Activated naive CD4-positive, alpha-beta T cell treated with anti-CD3 and anti-CD28 coated beads, Interleukin-2, amount 50 U/mL, for 72 hours (primary cell): ENCODE data around the gene NHEJ1. TPM values are rescaled to one million over a fixed set of nuclear protein-coding genes. Genes with fewer than 3 reads are reported as not detected.

Experiments
- ATAC-seq, 2 donors: fragments of 150-1000 bp; cut with Tn5 transposase; 2 replicates each; pipeline ENCODE4 v1.10.0; 2021; ENCODE audit warnings: mild to moderate bottlenecking in 2 of 2, moderate library complexity in 2 of 2
- DNase-seq, 2 donors: peaks; one replicate each; pipeline ENCODE4 v3.0.0; 2021 to 2022; ENCODE audit warnings: low spot score in 2 of 2
- H3K27ac Mint-ChIP-seq, 2 donors: one replicate each; pipeline ENCODE4 v1.8.0; 2022; ENCODE audit warnings: mild to moderate bottlenecking in 2 of 2, mixed read lengths in 2 of 2
- H3K36me3 Mint-ChIP-seq, 2 donors: one replicate each; pipeline ENCODE4 v1.8.0; 2022; ENCODE audit warnings: mixed read lengths in 2 of 2
- H3K9me3 Mint-ChIP-seq, 2 donors: one replicate each; pipeline ENCODE4 v1.8.0; 2022; ENCODE audit warnings: mixed read lengths in 2 of 2
- total RNA-seq, 2 donors: library from RNA; stranded (reverse); gene quantifications; one replicate each; pipeline ENCODE4 v1.2.3, GENCODE V29; 2022

NHEJ1 gene
- total RNA-seq, 2 donors from 2014 or later: 20.9 to 25.0 TPM

DNA sequence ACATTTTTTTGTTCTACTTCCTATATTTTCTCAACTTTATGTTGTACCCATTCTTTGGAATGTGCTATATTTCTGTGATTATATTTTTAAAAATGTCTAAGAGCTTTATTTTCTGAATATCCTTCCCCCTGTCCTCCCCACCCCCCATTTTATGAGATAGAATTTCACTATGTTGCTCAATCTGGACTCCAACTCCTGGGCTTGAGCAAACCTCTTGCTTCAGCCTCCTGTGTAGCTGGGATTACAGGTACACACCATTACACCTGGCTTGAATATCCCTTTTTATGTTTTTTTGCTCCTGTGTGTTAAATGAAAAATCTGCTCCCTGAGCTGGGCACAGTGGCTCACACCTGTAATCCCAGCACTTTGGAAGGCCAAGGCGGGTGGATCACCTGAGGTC lies 36.8 kb upstream of the NHEJ1 start:
- ATAC-seq (no peak), DNase-seq (no peak)
- no peaks in the 10 kb centered on the region for H3K9me3 Mint-ChIP-seq
- H3K27ac Mint-ChIP-seq: no peak overlapping the region
- peaks cover 0 to 7% of the 10 kb centered on the region in 2 donors for H3K36me3 Mint-ChIP-seq

DNA sequence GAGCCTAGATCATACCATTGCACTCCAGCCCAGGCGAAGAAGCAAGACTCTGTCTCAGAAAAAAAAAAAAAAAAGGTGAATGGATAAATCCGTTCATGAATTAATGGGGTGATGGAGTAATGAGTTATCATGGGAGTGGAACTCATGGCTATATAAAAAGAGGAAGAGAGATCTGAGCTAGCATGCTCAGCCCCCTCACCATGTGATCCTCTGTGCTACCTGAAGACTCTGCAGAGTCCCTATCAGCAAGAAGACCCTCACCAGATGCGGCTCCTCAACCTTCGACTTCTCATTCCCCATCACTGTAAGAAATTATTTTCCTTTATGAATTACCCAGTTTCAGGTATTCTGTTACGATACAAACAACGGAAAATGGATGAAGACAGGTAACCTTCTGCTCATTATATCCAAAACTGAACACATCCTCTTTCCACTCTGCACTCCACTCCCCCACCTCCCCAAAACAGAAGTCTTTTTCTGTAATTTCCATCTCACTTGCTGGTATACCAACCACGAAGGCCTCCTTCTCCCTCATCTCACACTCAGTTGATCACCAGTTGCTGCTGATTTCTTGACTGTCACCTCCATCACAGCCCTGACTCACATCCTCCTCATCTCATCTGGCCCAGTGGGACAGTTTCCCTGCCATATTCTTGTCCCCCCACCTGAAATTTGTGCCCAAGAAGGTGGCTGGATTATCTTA lies 26.3 kb upstream of the NHEJ1 start:
- Mint-ChIP-seq H3K27ac (peak overlapping the region; percentile 38 to 58), H3K9me3 (no peaks in the 10 kb centered on the region), H3K36me3 (peaks cover 5 to 16% of the 10 kb centered on the region in 2 donors)
- ATAC-seq (peak; percentile 94 to 96), DNase-seq (peak; percentile 19 to 51)

DNA sequence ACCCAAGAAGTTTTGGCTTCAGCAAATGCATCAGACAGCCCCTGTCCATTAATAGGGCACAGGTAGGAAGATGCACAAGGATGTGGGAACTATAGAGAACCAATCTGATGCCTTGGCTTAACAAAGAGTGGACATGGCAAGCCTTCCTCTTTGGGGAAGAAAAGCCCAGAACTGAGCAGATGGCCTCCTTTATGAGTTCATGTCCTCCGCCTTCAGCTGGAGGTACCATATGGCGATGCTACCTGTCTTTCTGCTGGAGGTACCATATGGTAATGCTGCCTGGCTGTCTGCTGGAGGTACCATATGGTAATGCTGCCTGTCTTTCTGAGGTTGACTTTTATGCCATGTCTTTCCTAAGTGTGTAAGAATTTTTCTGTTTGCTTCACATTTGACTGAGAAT lies 23.5 kb upstream of the NHEJ1 start:
- Mint-ChIP-seq H3K27ac (no peak overlapping the region), H3K36me3 (peaks cover 13 to 34% of the 10 kb centered on the region in 2 donors), H3K9me3 (no peaks in the 10 kb centered on the region)
- ATAC-seq (no peak), DNase-seq (no peak)

DNA sequence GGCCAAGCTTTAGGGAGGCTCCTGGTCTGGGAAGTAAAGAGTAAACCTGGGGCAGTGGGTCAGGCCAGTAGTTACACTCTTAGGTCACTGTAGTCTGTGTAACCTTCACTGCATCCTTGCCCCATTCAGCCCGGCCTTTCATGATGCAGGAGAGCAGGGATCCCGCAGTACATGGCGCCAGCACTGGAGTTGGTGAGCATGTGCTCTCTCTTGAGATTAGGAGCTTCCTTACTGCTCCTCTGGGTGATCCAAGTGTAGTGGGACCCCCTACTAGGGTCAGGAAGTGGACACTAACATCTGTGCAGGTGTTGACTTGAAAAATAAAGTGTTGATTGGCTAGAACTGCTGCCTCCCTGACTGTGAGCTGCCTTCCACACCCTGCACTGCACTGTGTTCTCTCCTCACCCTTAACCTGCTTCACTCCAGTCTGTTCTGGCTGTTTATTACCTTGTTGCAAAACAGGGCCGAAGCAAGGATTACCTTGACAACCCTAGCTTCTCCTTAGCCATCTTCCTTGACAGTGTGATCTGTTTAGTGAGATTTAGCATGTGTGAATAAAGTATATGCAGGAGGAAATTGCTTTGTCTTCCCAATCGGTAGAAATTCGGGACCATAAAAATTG lies 22.6 kb upstream of the NHEJ1 start:
- no peaks in the 10 kb centered on the region for H3K9me3 Mint-ChIP-seq
- ATAC-seq (no peak), DNase-seq (no peak)
- peak overlapping the region; percentile 64 to 88 for H3K27ac Mint-ChIP-seq
- H3K36me3 Mint-ChIP-seq: peaks cover 20 to 41% of the 10 kb centered on the region in 2 donors

DNA sequence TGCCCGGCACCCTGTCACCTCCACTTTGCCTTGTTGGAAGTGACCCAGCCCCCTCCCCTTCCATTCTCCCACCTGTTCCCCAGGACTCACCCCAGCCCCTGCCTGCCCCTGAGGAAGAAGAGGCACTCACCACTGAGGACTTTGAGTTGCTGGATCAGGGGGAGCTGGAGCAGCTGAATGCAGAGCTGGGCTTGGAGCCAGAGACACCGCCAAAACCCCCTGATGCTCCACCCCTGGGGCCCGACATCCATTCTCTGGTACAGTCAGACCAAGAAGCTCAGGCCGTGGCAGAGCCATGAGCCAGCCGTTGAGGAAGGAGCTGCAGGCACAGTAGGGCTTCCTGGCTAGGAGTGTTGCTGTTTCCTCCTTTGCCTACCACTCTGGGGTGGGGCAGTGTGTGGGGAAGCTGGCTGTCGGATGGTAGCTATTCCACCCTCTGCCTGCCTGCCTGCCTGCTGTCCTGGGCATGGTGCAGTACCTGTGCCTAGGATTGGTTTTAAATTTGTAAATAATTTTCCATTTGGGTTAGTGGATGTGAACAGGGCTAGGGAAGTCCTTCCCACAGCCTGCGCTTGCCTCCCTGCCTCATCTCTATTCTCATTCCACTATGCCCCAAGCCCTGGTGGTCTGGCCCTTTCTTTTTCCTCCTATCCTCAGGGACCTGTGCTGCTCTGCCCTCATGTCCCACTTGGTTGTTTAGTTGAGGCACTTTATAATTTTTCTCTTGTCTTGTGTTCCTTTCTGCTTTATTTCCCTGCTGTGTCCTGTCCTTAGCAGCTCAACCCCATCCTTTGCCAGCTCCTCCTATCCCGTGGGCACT lies 21.9 kb upstream of the NHEJ1 start:
- H3K36me3 Mint-ChIP-seq: peaks cover 23 to 44% of the 10 kb centered on the region in 2 donors
- no peaks in the 10 kb centered on the region for H3K9me3 Mint-ChIP-seq
- peak in 1 of 2 donors; percentile 23 for DNase-seq
- H3K27ac Mint-ChIP-seq: peak overlapping the region; percentile 64 to 93
- ATAC-seq: peak in 1 of 2 donors; percentile 21

DNA sequence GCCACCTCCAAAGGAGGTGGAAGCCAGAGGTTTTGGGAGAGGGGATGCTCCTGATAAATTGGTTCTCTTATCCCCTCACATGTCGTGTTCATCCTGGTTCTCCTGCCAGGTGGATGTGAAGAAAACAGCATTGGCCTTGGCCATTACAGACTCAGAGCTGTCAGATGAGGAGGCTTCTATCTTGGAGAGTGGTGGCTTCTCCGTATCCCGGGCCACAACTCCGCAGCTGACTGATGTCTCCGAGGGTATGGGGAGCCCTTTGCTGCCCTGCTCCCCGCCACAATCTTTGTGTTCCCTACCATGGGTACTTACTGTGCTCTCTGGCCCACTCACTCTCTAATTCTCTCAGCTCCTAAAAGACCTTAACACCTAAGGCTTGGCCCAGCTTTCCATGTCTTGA lies 20.9 kb upstream of the NHEJ1 start:
- peak overlapping the region in 1 of 2 donors; percentile 93 for H3K27ac Mint-ChIP-seq
- H3K36me3 Mint-ChIP-seq: peaks cover 30 to 50% of the 10 kb centered on the region in 2 donors
- no peak for ATAC-seq
- H3K9me3 Mint-ChIP-seq: no peaks in the 10 kb centered on the region
- no peak for DNase-seq

DNA sequence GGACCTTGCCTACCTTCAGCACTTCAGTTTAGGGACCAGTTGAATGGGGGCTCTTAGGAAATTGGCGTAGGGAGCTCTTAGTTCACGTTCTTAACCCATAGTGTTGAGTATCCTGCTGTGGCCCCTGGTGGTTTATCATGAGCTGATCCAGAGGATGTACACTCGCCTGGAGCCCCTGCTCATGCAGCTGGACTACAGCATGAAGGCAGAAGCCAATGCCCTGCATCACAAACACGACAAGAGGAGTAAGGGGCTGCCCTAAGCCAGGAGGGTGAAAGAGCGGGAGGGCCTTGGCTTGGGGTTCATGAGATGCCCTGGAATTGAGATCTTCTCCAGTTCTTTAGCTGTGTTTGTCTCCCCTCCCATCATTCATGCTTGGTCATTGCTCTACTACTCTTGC lies 20.3 kb upstream of the NHEJ1 start:
- Mint-ChIP-seq H3K27ac (peak overlapping the region; percentile 16 to 93), H3K9me3 (no peaks in the 10 kb centered on the region), H3K36me3 (peaks cover 33 to 48% of the 10 kb centered on the region in 2 donors)
- DNase-seq (no peak), ATAC-seq (no peak)

DNA sequence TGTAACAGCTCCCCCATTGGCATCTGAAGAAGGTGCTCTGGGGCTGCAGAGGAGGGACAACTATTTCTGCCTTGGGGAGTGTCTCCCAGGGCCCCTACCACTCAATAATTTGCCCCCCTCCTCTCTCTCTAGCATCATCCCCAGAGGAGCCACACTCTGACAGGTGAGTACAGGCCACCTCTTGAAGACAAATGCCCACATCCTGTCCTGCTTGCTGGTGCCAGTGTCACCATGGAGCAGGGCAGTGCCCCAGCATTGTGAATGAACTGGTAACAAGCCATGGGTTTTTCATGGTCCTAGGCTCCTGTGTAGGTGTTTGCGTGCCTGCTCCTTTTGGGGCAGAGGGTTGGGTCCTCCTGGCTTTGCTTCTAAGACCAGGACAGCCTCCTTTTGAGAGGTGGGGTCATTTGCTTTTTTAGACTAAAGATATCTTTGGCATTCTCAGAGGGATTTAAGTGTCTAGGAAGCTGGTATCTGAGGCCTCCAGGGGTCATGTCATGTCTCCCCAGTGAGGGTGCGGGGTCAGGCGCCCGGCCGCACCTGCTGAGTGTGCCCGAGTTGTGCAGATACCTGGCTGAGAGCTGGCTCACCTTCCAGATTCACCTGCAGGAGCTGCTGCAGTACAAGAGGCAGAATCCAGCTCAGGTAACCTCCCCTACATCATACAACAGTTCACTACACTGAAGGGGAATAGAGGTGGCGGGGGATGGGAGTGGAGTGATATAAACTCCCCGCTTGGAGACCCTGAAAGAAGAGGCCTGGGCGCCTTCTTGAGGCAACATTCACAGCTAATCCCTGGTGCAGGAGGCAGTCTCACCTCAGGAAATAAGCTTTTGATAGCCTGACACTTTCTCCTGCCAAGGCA lies 19.2 kb upstream of the NHEJ1 start:
- DNase-seq (peak in 1 of 2 donors; percentile 42), ATAC-seq (no peak)
- Mint-ChIP-seq H3K27ac (peak overlapping the region; percentile 91 to 98), H3K36me3 (peaks cover 37 to 40% of the 10 kb centered on the region in 2 donors), H3K9me3 (no peaks in the 10 kb centered on the region)

DNA sequence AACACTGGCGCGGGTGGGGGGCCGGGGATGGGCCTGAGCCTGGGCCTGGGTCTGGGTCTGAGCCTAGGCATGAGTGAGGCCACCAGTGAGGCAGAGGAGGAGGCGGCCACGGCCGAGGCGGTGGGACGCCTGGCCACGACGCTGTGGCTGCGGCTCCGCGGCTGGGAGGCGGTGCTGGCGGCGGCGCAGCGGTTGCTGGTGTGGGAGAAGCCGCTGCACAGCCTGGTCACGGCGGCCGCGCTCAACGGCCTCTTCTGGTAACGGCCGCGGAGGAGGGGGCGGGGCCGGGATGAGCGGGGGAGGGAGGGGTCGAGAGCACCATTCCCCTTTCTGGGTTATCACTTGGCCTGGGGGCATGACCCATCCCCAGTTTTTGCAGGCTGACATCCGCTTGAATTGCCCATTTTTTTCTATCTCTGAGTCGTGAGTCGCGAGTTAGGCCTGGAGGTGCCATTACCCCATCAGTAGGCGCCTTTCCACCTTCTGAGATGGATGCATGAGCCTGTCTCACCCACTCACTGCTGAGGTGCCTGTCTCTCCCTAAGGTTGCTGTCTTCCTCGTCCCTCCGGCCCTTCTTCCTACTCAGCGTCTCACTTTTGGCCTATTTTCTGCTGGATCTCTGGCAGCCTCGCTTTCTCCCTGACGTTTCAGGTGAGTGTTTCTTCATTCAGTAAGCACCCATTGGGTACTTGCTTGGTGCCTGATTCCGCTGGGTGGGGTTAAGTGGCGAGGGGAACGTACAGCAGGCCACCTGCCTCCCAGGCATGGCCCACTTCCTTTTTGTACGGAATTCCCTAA lies 18.0 kb upstream of the NHEJ1 start:
- Mint-ChIP-seq H3K9me3 (no peaks in the 10 kb centered on the region), H3K27ac (peak overlapping the region; percentile 91 to 98), H3K36me3 (peaks cover 47 to 50% of the 10 kb centered on the region in 2 donors)
- DNase-seq: peak in 1 of 2 donors; percentile 34
- peak; percentile 9 to 19 for ATAC-seq

DNA sequence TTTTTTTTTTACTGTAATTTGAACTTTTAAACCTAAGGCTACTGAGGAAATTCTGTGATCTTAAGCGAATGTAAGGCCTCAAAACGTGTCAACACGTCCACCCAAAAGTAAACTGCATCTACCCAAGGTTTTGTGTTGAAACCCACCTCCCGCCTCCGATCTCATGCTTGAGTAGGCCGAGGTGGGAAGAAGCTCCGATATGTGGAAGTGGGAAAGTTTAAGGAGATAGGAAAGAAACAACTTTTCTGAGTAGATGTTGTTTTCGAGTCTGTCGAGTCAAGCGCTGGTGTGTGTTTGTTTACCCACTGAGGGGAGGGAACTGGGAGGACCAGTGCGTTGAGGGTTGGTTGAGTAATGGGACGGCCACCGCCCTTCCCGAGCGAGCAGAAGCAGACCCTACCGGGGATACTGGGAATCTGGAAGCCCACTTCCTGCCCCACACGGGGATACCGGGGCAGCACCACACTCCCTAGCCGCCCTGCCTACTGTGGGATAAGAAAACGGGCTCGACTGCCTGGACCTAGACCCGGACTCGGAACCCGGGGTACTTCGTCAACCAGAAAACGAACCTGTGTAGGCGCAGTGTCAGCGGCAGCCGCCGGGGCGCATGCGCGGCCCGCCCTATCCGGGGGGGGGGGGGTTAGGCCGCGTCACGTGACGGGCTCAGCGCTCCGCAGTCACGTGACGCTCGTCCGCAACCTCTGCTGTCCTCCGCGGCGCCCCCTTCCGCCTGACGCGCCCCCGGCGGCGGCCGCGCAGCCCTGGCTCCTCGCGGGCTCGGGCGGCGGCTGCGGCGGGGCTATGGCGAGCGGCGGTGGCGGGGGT lies 17.1 kb upstream of the NHEJ1 start, which contains the start of gene RETREG2:
TSS of gene RETREG2 (plus strand) at position 724 of the 825 bp plus-strand sequence. CDS start at position 802, 78 bp downstream.
- H3K27ac Mint-ChIP-seq: peak within 1 kb of the TSS; percentile 98

DNA sequence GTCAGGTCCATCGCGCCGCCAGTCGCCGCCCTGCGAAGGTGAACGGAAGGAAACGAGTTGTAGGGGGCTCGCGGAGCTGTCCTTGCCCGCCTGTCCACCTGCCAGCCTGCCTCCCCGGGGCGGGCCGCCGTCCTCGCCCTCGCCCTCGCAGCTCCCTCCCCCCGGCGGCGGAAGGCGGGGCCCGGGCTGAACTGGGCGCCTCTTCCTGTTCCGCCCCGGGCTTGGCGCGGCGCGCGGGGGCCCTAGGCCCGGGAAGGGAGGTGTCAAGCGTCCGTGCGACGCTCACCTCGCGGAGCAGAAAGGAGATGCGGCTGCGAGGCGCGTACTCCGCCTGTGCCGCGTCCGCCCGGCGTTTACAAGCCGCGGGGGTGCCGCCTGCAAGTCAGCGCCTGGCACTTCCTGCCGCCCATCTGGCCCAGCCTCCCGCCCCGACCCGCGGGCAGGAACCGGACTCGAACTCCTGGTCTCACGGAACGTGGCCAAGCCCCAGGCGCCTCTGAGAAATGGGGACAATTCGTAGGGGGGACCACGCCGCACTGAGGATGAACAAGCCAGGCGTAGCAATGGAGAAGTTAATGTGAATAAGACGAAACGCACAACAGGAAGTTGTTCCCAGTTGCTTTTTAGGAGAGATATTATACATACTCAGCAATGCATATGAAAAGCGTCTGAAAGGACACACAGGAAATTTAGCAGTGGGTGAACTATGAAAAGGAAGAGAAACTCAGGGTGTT lies 16.4 kb upstream of the NHEJ1 start, which contains the start of gene CNPPD1:
TSS of gene CNPPD1 (minus strand) at position 108 of the 734 bp plus-strand sequence. CDS start at position 11, 97 bp downstream.
- peaks cover 42 to 50% of the 10 kb centered on the region in 2 donors for H3K36me3 Mint-ChIP-seq
- peak within 1 kb of the TSS; percentile 98 for H3K27ac Mint-ChIP-seq
- no peaks in the 10 kb centered on the region for H3K9me3 Mint-ChIP-seq
- peak; percentile 88 to 90 for DNase-seq
- peak; percentile 74 to 88 for ATAC-seq

More for the DNA sequence above, 17.1 kb upstream of the NHEJ1 start, which contains the start of gene RETREG2:
- Mint-ChIP-seq H3K36me3 (peaks cover 43 to 50% of the 10 kb centered on the region in 2 donors), H3K9me3 (no peaks in the 10 kb centered on the region)
- DNase-seq (peak; percentile 71 to 90), ATAC-seq (peak; percentile 55 to 74)

DNA sequence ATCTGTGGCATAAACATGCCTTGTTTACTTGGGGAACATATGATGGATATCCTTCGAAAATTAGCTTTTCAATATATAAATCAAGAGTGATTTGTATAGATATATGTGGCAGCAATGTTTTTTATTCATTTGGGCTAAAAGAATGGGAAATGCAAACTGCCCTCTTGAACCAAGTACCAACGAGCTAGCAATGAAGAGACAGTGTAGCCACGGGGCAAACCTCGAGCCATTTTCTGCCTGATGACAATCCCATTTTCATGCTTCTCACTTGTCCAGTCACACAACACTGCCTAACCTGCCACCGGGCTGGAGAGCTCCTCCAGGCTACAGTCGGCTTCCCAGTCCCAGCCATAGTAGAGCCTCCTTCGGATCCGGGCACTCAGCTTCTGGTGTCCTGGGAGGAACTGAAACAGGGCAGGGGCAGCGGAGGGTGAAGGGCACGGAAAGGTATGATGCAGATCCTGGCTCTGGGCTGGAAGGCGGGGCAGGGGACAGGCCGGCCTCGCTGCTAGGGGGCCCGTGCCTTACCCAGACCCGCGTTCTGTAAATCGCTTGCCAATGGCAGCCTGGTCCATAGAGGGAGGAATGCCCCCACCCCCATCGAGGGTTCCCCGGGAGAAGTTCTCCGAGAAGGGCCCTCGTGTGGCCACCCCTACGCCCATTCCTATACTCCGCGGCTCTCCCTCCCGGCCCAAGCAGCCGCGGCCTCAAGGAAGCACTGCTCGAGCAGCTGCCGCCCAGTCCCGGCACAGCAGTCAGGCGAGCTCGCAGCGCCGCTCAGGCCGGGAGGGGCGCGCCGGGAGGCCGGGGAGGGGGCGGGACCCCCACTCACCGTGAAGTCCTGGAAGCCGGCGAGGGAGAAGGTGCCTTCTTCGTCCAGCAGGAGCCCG lies 15.6 kb upstream of the NHEJ1 start:
- DNase-seq (peak in 1 of 2 donors; percentile 26), ATAC-seq (peak; percentile 21 to 26)
- no peaks in the 10 kb centered on the region for H3K9me3 Mint-ChIP-seq
- peaks cover 42% of the 10 kb centered on the region in 2 donors for H3K36me3 Mint-ChIP-seq
- peak overlapping the region; percentile 57 to 98 for H3K27ac Mint-ChIP-seq

DNA sequence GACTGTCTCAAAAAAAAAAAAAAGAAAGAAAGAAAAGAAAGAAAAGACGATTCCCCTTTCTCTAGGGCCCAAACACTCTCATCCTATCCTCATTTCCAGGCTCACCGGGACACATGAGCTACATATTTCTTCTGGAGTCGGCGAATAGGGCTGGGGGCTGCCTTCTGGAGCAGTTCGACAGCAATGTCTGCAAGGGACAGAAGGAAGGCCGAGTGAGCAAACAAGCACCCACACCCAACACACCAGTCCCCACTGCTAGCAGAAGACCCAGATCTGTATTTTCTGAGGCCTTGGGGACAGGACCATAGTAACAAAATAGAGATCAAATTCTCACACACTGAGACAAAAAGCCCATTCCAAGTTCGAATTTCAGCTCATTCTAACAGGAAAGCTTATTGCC lies 14.9 kb upstream of the NHEJ1 start:
- H3K27ac Mint-ChIP-seq: peak overlapping the region; percentile 68 to 98
- no peaks in the 10 kb centered on the region for H3K9me3 Mint-ChIP-seq
- ATAC-seq (no peak), DNase-seq (no peak)
- peaks cover 35 to 37% of the 10 kb centered on the region in 2 donors for H3K36me3 Mint-ChIP-seq
